Measurements from ENCODE around the gene ABLIM2. TPM values are rescaled to one million over a fixed set of nuclear protein-coding genes. Genes with fewer than 3 reads are reported as not detected.

Gene ABLIM2
- total RNA-seq, 1 donor from 2014 or later: 3.6 TPM

- ATAC-seq (no peak), DNase-seq (ENCODE audit: low spot score) (no peak)
Observed at GRCh38 chr4:8013976-8014726, 144.5 kb downstream of the ABLIM2 start.

- ATAC-seq (no peak), DNase-seq (ENCODE audit: low spot score) (no peak)
Observed at GRCh38 chr4:8012517-8012916, 146.1 kb downstream of the ABLIM2 start.

- DNase-seq (ENCODE audit: low spot score): no peak
- ATAC-seq: no peak
Observed at GRCh38 chr4:8010618-8011017, 148.0 kb downstream of the ABLIM2 start.

GRCh38 chr4:8009710-8010511, 148.7 kb downstream of the ABLIM2 start:
- DNase-seq (ENCODE audit: low spot score): no peak

GRCh38 chr4:8009097-8009496, 149.5 kb downstream of the ABLIM2 start:
- DNase-seq (ENCODE audit: low spot score) (no peak), ATAC-seq (no peak)

More at GRCh38 chr4:8009710-8010511, 148.7 kb downstream of the ABLIM2 start:
- ATAC-seq: peak; percentile 43

GRCh38 chr4:8008391-8008790, 150.2 kb downstream of the ABLIM2 start:
- no peak for ATAC-seq
- DNase-seq (ENCODE audit: low spot score): no peak

- ATAC-seq: no peak
- no peak for DNase-seq (ENCODE audit: low spot score)
Observed at GRCh38 chr4:8007581-8007980, 151.0 kb downstream of the ABLIM2 start.

GRCh38 chr4:8006471-8006870, 152.1 kb downstream of the ABLIM2 start:
- DNase-seq (ENCODE audit: low spot score) (no peak), ATAC-seq (no peak)

- no peak for DNase-seq (ENCODE audit: low spot score)
Observed at GRCh38 chr4:8005814-8006215, 152.8 kb downstream of the ABLIM2 start.

GRCh38 chr4:8005033-8005808, 153.4 kb downstream of the ABLIM2 start:
- ATAC-seq: no peak
- no peak for DNase-seq (ENCODE audit: low spot score)

More at GRCh38 chr4:8005814-8006215, 152.8 kb downstream of the ABLIM2 start:
- no peak for ATAC-seq

GRCh38 chr4:8004066-8004465, 154.5 kb downstream of the ABLIM2 start:
- ATAC-seq: no peak
- no peak for DNase-seq (ENCODE audit: low spot score)

GRCh38 chr4:8002525-8003309, 155.9 kb downstream of the ABLIM2 start:
- ATAC-seq: no peak
- no peak for DNase-seq (ENCODE audit: low spot score)

GRCh38 chr4:8001564-8002355, 156.9 kb downstream of the ABLIM2 start:
- ATAC-seq (no peak), DNase-seq (ENCODE audit: low spot score) (no peak)

GRCh38 chr4:8000721-8001491, 157.7 kb downstream of the ABLIM2 start:
- ATAC-seq: no peak
- DNase-seq (ENCODE audit: low spot score): no peak

- no peak for ATAC-seq
Observed at GRCh38 chr4:8000247-8000646, 158.4 kb downstream of the ABLIM2 start.

GRCh38 chr4:7999695-8000094, 158.9 kb downstream of the ABLIM2 start:
- DNase-seq (ENCODE audit: low spot score) (no peak), ATAC-seq (no peak)

More at GRCh38 chr4:8000247-8000646, 158.4 kb downstream of the ABLIM2 start:
- no peak for DNase-seq (ENCODE audit: low spot score)

GRCh38 chr4:7999279-7999678, 159.3 kb downstream of the ABLIM2 start:
- ATAC-seq: no peak
- DNase-seq (ENCODE audit: low spot score): no peak

GRCh38 chr4:7998447-7998846, 160.2 kb downstream of the ABLIM2 start:
- DNase-seq (ENCODE audit: low spot score) (no peak), ATAC-seq (no peak)

GRCh38 chr4:7995866-7996265, 162.7 kb downstream of the ABLIM2 start:
- DNase-seq (ENCODE audit: low spot score): no peak
- ATAC-seq: no peak
